ENCODE data around the gene PPP2R3B.

DNA sequence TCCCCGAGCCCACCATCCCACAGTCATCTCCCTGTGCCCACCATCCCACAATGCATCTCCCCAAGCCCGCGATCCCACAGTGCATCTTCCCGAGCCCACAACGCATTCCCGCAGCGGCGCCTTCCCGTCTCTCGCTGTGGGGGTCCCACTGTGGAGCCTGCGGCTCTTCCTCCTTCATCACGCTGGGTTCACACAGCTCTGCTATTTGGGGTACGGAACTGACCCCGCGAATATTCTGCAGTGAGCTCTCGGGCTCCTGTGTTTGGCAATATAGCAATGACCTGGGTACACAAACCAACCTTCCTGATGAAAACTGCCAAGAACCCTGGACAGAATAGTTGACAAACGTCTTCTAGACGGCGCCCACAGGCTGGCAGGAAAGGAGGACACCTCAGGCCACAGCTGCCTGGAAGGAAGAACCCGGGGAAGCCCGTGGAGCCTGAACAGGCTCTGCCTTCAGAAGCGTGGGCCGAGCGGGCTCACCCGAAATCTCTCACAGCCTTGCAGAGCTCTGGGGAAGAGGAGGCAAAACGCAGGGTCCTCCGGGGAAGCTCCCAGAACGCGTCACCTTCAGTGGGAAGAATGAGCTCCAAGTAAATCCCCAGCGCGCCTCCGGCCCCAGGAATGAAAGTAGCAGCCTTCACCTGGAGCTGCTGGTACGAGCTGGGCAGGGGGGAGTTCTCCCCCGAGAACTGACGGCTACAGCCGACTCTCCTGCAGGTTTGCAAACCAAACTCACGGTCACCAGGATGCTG lies 22.9 kb downstream of the PPP2R3B start:
- TF ChIP-seq, protein P1, sequence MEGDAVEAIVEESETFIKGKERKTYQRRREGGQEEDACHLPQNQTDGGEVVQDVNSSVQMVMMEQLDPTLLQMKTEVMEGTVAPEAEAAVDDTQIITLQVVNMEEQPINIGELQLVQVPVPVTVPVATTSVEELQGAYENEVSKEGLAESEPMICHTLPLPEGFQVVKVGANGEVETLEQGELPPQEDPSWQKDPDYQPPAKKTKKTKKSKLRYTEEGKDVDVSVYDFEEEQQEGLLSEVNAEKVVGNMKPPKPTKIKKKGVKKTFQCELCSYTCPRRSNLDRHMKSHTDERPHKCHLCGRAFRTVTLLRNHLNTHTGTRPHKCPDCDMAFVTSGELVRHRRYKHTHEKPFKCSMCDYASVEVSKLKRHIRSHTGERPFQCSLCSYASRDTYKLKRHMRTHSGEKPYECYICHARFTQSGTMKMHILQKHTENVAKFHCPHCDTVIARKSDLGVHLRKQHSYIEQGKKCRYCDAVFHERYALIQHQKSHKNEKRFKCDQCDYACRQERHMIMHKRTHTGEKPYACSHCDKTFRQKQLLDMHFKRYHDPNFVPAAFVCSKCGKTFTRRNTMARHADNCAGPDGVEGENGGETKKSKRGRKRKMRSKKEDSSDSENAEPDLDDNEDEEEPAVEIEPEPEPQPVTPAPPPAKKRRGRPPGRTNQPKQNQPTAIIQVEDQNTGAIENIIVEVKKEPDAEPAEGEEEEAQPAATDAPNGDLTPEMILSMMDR (IDR thresholded peaks at IDR 0.05) = no peak
- no peak for TF ChIP-seq POLR2A (IDR thresholded peaks at IDR 0.05)

Measured in testis (tissue), 2 donors.